ENCODE results near the gene RPS26.

RPS26 gene

DNA sequence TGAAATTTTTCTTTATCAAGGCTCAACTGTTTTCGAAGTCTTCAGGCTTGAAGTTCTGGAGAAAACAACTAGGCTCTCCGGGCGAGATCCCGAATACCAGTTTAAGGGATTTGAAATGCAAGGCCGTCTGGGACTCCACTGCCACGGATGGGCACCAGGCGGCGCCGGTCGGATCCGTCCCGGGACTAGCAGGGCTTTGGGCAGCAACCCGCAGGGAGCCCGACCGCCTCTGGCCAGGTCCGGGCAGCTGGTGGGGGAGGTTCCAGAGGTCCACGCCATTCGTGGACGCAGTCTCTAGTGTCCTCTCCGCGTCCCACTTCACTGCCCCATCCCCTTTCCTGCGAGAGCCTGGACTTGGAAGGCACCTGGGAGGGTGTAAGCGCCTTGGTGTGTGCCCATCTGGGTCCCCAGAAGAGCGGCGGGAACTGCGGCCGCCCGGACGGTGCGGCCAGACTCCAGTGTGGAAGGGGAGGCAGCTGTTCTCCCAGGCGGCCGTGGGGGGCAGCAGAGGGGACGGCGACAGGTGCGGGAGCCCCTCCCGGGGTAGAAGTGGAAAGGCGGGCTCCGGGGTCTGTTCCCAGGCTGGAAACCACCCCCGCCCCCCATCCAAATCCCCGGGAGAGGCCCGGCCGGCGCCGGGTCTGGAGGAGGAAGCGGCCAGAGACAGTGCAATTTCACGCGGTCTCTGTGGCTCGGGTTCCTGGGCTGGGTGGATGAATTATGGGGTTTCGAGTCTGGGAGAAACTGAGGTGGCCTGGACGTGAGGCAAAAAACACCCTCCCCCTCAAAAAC, 37.4 kb downstream of the RPS26 start:
- no peak for DNase-seq

DNA sequence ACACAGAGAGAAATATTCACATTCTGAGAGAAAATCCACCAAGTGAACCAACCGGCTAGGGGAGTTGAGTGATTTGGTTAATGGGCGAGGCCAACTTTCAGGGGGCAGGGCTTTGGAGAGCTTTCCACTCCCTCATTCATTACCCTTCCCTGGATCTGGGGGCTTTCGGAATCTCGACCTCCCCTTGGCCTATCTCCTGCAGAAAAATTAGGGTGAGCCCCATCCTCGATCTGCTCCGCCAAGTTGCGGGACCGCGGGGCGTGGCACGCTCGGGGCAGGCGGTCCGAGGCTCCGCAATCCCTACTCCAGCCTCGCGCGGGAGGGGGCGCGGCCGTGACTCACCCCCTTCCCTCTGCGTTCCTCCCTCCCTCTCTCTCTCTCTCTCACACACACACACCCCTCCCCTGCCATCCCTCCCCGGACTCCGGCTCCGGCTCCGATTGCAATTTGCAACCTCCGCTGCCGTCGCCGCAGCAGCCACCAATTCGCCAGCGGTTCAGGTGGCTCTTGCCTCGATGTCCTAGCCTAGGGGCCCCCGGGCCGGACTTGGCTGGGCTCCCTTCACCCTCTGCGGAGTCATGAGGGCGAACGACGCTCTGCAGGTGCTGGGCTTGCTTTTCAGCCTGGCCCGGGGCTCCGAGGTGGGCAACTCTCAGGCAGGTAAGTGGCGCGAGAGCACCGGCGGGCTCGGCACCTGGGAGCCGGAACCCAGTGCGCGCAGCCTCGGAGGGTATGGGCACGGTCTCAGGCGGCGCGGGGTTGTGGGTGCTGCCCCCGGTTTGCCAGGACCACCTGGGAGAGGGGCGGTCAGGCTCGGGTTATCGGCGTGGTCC, 38.2 kb downstream of the RPS26 start, which contains the start of gene ERBB3:
ERBB3 (plus strand) TSS at position 443 of the 833 bp plus-strand sequence; CDS start at position 579, 136 bp downstream.
- no peak for DNase-seq

DNA sequence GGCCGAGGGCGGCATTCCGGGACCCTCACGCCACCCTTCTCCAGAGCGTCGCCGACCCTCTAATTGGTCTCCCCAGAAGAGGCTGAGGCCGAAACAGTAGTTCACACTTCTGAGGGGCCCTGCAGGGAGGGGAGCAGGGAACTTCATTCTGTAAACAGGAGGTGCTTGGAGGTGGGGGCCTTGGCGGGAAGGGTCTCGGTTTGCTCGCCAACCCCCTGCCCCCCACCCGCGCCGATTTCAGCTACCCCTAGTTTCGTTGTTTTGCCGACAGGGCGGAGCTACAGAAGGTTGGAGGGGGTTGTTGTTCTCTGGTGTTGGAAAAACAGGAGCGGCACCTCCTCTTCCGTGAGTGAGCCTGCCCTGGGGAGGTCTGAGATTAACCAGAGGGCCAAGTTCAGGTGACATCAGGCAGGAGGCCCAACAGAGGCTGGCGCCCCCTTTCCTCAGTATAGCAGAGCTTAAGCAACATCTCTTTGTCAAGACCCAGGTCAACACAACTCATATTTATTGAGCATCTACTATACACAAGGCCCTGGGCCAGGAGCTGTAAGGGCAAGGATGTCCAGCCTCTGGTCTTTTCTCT, 38.9 kb downstream of the RPS26 start:
- no peak for DNase-seq

DNA sequence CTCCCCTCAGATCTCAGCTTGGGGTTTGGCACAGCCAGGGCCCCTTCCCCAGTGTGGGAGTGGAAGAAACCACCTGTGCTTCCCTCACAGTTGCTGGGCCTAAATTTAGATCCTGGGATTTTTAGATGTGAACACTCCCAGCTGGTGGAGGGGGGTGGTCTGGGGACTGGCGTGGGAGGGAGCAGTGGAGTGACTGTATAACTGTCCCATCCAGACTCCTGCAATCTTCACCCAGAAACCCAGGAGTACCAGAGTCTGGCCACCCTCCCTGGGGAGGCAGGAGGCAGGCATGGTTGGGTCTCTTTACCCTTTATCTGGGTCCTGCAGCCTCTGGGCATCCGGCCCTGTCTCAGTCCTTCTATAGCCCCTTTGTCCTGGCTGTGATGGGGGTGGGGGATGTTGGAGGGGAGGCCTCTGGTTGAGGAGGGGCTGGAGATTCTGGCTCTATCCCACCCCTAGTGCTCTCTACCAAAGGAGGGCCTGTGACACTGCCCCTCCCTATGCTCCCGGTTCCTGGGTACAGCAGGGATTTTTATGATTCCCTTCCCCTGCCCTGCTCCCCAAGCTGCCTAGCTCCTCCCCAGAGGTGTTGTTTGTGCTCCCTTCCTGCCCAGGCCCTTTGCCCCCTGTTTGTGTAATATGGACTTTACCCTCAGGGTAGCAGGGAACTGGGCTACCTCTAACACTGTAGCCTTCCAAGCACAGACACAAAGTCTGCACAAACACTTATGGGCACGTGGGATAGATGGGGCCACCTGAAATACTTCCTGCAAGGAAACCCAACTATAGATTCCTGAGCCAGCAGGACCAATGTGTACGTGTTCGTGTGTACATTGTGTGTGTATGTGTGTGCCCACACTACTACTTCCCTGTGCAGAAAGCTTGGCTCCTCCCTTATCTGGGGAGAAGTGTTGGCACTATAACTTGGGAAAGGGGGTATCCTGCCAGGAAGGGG, 40.0 kb downstream of the RPS26 start:
- DNase-seq: no peak

DNA sequence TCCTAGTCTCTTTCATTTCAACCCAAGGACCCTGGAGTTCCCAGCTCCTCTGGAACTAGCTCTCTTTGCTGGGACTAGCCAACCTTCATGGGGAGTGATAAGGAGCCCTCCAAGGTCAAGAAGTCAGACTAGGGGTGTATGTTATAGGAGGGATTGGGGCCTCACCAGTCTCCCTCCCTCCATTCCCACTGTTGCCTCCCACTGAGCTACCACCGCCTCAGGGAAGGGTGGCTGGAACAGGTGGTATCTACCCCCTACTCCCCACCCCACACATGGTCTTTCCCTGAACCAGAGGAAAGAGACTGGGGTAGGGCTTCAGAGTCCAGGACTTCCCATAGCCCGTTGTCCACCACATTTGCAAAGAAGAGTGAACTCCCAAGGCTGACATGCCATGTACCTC, 40.7 kb downstream of the RPS26 start:
- no peak for DNase-seq

DNA sequence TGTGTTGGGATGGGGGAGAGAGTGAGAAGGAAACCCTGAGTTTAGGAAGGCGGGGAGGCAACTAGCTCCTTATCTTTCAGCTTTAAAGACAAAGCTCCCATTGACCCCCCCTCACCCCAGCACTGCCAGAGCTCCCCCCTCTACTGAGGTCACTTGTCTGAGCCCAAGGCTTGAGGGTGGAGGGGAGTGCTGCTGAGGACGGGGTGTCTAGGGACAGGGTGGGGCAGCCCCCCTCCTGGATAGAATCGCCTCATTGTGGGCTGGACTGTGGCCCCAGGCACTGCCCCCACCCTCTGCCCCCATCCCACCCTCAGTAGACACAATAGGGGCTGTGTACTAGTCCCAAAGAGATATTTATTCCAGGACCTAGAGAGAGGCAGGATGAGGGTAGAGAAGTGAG, 41.2 kb downstream of the RPS26 start:
- no peak for DNase-seq

DNA sequence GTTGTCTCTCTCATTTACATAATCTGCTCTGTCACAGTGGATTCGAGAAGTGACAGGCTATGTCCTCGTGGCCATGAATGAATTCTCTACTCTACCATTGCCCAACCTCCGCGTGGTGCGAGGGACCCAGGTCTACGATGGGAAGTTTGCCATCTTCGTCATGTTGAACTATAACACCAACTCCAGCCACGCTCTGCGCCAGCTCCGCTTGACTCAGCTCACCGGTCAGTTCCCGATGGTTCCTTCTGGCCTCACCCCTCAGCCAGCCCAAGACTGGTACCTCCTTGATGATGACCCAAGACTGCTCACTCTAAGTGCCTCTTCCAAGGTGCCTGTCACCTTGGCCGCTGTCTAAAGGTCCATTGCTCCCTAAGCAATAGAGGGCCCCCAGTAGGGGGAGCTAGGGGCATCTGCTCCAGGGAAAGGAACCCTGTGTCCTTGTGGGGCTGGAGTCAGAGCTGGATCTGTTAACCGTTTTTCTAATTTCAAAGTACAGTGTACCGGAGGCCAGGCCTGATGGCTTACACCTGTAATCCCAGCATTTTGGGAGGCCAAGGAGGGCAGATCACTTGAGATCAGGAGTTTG, 43.3 kb downstream of the RPS26 start:
- DNase-seq: no peak

DNA sequence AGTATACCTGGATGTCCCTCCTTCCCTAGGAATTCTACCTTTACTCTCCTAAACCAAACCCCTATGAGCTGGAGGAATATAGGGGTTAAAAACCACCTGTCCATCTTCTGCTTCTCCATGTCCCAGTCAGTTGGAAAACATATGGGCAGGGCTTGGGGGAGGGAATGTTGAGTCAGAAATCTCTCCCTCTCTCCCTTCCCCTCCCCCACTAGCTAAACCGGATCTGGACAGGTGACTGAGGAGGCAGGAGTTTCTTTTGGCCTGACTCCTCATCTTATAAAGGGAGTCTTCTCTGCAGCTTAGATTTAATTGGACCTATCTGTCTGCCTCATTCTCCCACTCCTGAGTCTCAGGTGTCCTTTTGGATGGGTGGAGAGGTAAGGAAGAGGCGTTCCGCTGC, 44.4 kb downstream of the RPS26 start:
- DNase-seq: no peak

DNA sequence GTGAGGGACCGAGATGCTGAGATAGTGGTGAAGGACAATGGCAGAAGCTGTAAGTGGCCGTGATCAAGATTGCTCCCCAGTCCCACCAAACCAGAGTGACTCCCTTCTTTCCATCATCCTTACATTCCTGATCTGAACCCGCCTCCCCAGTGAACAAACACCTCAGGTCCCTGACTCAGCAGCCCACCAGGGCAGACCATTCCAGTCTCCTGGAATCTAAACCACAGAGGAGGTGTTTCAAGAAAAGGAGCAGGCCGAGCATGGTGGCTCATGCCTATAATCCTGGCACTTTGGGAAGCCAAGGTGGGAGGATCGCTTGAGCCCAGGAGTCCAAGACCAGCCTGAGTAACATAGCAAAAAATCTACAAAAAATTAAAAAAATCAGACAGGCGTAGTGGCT, 44.9 kb downstream of the RPS26 start:
- no peak for DNase-seq

DNA sequence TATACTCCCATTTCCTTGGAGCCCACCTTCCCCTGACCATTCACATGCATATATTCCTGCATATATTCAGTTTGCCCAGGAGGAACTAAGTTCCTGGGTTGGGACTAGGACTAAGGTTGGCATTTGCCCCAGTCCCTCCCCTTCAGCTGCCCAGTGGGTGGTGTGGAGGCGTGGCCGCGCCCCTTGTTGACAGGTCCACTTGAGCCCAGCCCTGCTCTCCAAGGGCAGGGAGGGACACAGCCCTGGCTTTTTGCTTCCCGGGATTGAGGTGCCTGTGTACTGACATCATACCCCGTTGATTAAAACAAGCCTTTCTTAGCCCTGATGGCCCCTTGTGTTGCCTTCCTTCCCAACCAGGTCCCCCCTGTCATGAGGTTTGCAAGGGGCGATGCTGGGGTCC, 45.5 kb downstream of the RPS26 start:
- DNase-seq: no peak
